DLD1 (cell line): ENCODE results near the gene ASL.
"Not testable (repeated sequence)": the region's sequence is repeated elsewhere in the genome, so short reads cannot be mapped to it uniquely, and the experiment has no call there.

Source experiments
- in situ Hi-C: cut with HindIII; loops from 2 replicates; pipeline ENCODE4 v1.10.0; 2017; ENCODE audit warnings: low sequenced_read_pairs

The ASL gene

DNA sequence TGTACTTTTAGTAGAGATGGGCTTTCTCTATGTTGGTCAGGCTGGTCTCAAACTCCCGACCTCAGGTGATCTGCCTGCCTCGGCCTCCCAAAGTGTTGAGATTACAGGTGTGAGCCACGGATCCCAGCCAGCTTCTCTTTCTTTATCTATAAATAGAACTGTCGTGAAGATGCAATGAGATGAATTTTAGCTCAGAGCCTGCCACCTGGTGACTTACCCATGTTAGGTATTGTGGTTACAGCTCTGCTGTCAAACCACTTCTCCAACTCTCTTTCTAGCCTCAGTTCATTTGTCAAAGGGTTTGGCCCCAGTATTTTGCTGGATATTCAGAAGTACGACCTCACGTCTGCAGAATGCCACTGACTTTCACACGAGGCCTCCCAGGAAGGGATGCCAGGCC, 3.4 kb upstream of the ASL start:
- in situ Hi-C loops = not testable (repeated sequence)

DNA sequence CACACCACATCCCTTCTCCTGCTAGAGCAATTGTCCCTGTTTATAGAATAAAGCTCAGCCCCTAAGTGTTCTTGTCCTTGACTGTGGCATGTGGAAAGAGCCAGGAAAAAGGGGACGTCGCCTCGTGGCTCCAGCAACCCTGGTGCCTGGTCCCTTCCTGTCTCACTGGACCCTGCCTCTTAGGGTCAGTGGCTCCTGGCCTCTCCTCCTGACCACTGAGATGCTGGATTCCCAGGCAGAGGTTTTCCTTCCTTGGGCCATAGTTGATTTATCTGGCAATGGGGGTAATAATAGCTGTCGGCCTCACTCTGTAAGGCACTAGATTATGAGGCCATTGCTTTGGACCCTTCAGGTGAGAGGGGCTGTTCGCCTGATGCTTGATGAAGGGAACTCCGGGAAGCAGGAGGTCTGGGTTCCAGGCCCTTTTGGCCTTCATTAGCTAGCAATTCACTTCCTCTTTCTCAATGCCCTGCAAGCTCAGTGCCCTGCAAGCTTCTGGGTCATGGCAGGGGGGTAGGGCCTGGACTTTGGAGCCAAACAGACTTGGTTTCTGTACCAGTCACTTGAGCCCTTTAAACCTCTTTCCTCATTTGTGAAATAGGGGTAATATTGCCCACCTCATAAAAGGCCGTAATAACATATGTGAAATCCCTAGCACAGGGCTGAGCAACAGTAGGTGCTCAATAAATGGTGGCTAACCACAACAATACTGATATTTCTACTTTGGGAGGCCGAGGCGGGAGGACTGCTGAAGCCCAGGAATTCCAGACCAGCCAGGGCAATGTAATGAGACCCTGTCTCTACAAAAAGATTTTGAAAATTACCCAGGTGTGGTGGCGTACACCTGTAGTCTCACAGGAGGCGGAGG, 1.1 kb downstream of the ASL start:
- in situ Hi-C loops = no loop called here

DNA sequence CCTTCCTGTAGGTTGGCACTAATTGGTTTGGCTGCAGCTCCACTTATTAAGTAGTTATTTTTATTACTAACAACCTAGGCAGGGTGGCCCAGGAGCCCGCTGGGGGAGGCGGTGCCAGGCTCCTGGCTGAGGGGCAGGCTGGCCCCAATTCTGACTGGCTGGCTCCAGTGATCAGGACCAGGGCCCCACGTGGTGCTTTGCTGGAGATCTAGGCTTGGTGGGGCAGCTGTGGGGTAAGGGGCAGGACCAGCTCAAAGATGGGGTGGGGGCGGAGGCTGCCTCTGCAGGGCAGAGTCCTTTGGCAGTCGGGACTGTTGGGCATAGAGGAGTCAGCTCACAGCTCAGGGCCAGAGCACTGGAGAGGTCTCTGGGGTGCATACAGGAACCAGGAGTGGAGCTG, 2.4 kb downstream of the ASL start:
- in situ Hi-C loops = no loop called here

DNA sequence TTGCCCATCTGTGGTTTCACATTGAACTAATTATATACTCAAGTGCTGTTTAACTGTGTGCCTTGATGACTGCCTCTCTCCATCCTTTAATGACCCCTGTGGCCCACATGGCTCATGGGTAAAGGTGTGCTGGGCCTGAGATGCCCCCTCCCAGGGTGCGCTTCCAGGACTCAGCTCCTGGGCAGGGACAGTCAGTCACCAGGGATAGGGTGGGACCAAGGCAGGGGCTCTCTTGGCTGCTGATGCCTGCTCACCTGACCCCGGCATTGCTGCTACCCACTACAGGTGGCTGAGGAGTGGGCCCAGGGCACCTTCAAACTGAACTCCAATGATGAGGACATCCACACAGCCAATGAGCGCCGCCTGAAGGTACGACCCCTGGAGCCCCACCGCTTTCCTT, 6.5 kb downstream of the ASL start:
- in situ Hi-C loops = no loop called here

DNA sequence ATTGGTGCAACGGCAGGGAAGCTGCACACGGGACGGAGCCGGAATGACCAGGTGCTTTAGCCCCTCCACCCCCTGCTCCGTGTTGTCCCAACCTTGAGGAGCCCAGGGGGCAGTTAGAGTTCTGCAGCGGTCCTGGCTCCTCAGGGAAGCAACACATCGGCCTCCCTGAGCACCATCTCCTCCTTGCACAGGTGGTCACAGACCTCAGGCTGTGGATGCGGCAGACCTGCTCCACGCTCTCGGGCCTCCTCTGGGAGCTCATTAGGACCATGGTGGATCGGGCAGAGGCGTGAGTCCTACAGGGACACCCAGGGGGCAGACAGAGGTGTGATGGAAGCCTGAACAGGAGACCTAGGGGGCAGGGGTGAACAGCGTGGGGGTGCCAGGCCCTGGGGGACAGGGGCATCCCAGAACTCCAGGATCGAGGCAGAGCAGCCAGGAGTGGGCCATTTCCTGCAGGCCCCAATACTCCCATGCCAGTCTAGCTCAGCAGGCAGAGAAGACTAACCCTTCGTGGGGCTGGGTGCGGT, 7.3 kb downstream of the ASL start:
- in situ Hi-C loops = no loop called here

DNA sequence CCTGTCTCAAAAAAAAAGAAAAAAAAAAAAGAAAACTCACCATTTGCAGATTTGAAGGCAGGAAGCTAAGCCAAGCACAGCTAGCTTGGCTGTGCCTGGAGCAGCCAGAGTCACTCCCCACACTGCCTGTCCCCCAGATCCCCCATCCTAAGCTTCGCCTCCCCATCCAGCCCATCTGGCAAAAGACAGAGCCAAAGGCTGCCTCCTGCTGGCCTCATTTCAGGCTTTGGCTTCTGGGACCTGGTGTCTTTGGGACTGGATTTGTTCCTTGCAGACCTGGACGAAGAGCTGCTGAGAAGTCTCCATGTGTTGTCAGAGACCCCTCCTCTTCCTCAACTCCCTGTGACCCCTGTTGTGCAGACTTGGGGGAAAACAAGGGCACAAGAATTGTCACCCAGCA, 8.1 kb downstream of the ASL start:
- in situ Hi-C loops = no loop called here

DNA sequence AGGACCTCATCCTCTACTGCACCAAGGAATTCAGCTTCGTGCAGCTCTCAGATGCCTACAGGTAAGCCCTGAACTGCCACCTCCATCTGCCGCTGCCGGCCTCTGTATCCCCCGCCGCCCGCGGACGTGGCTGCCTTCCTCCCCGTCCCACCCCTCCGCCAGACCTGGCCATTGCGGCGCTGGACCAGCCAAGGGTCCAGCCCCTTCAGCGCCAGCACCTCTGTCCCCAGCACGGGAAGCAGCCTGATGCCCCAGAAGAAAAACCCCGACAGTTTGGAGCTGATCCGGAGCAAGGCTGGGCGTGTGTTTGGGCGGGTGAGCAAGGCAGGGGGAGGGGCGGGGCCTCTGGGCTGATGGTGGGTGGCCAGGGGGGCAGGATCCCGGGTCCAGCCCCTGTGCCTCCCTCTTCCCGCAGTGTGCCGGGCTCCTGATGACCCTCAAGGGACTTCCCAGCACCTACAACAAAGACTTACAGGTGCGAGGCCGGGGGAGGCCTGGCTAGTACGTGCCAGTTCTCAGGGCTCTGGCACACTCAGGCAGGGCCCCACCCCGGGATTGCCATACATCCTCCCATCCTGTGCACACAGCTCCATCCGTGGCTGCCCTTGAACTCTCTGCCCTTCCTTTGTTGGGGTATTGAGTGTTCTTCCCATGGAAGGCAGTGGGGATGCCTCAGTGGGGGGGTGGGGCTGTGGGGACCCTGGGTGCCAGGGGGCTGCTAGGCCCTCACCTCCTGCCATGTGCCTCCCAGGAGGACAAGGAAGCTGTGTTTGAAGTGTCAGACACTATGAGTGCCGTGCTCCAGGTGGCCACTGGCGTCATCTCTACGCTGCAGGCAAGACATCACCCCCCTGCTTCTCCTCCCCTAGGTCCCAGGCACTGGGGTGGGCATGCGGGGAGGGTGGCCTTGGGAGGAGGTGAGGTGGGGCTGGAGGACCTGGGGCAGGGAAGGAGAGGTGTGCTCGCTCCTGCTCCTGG, 13.5 kb downstream of the ASL start:
- in situ Hi-C loops = no loop called here

DNA sequence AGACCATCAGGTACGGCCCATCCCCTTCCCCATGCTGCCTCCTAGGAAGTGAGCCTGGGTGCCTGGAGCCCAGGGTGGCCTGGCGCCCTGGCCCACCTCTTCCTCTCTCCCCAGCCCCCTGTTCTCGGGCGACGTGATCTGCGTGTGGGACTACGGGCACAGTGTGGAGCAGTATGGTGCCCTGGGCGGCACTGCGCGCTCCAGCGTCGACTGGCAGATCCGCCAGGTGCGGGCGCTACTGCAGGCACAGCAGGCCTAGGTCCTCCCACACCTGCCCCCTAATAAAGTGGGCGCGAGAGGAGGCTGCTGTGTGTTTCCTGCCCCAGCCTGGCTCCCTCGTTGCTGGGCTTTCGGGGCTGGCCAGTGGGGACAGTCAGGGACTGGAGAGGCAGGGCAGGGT, 17.0 kb downstream of the ASL start:
- in situ Hi-C loops = no loop called here

DNA sequence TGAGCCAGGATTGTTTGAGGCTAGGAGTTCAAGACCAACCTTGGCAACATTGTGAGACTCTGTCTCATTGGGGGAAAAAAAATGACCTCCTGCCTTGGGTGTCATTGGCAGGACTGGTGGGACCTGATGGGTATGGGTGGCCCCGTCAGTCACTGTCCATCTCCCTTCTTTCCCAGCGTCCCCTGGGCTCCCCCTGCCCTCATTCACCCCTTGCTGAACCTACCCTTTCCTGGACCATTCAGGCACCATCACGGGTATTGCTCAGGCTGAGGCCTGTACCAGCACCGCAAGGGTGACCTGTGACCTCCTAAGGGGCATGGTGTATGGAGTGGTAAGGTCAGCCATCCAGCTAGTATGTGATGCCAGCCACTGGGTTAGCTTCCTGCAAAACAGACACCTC, 19.4 kb downstream of the ASL start:
- in situ Hi-C loops = no loop called here

DNA sequence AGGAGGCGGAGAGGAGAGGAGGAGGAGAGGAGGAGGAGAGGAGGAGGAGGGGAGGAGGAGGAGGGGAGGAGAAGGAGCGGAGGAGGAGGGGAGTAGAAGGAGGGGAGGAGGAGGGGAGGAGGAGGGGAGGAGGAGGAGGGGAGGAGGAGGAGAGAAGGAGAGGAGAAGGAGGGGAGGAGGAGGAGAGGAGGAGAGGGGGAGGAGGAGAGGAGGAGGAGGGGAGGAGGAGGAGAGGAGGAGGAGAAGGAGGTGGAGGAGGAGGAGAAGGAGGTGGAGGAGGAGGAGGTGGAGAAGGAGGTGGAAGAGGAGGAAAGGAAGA, 23.6 kb downstream of the ASL start:
- in situ Hi-C loops = no loop called here

DNA sequence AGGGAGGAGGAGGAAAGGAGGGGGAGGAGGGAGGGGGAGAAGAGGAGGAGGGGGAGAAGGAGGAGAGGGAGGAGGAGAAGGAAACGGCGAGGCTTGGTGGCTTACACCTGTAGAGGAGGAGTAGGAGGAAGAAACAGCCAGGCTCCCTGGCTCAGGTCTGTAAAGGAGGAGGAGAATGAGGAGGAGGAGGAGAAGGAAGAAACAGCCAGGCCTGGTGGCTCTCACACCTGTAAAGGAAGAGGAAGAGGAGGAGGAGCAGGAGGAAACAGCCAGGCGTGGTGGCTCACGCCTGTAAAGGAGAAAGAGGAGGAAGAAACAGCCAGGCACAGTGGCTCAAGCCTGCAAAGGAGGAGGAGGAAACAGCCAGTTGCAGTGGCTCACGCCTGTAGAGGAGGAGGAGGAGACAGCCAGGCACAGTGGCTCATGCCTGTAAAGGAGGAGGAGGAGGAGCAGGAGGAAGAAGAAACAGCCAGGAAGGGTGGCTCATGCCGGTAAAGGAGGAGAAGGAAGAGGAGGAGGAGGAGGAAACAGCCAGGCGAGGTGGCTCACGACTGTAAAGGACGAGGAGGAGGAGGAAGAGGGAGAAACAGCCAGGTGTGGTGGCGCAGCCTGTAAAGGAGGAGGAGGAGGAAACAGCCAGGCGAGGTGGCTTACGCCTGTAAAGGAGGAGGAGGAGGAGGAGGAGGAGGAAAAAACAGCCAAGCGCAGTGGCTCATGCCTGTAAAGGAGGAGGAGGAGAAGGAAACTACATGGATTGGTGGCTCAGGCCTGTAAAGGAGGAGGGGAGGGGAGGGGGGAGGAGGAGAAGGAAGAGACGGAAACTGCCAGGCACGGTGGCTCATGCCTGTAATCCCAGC, 24.2 kb downstream of the ASL start:
- in situ Hi-C loops = no loop called here

DNA sequence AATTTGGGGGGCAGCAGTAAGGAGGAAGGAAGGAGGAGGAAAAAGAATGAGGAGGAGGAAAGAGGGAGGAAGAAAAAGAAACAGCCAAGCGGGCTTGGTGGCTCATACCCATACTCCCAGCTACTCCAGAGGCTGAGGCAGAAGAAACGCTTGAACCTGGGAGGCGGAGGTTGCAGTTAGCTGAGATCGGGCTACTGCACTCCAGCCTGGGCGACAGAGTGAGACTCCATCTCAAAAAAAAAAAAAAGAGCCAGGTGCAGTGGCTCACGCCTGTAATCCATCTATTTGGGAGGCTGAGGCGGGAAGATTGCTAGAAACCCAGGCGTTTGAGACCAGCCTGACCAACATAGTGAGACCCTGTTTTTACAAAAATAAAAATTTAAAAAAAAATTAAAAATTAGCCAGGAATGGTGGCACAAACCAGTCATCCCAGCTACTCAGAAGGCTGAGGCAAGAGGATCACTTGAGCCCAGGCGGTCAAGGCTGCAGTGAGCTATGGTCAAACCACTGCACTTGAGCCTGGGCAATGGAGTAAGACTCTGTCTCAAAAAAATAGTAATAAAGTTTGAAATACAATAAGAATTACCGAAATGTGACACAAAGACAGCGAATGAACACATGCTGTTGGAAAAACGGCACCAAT, 24.9 kb downstream of the ASL start:
- in situ Hi-C loops = no loop called here

DNA sequence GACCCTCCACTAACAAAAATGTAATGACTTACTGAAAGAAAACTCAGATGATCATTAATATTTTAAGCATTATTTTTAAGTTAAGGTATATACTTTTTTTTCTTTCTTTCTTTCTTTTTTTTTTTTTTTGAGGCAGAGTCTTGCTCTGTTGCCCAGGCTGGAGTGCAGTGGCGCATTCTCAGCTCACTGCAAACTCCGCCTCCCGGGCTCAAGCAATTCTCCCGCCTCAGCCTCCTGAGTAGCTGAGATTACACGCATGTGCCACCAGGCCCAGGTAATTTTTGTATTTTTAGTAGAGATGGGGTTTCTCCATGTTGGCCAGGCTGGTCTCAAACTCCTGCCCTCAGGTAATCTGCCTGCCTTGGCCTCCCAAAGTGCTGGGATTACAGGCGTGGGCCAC, 26.5 kb downstream of the ASL start:
- in situ Hi-C loops = not testable (repeated sequence)

DNA sequence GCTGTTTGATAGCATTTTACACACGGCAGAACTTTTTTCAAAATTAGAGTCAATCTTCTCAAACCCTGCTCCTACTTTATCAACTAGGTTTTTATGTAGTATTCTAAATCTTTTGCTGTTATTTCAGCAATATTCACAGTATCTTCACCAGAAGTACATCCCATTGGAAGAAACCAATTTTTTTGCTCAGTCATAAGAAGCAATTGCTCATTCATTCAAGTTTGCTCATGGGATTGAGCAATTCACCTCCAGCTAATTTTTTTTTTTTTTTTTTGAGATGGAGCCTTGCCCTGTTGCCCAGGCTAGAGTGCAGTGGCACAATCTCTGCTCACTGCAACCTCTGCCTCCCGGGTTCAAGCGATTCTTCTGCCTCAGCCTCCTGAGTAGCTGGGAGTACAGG, 28.4 kb downstream of the ASL start:
- in situ Hi-C loops = not testable (repeated sequence)

DNA sequence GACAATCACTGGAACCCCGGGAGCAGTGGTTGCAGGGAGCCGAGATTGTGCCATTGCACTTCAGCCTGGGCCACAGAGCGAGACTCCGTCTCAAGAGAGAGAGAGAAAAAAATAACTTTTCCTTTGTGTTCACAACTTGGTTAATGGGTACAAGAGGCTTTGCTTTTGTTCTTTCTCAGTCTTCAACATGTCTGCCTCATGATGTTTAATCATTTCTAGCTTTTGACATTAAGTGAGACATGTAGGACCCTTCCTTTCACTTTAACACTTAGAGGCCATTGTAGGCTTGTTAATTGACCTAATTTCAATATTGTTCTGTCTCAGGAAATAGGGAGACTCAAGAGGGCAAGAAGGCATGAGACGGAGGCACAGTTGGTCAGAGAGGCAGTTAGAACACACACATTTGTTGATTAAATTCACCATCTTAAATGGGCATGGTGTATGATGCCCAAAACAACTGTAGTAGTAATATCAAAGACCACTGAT, 29.7 kb downstream of the ASL start:
- in situ Hi-C loops = no loop called here

DNA sequence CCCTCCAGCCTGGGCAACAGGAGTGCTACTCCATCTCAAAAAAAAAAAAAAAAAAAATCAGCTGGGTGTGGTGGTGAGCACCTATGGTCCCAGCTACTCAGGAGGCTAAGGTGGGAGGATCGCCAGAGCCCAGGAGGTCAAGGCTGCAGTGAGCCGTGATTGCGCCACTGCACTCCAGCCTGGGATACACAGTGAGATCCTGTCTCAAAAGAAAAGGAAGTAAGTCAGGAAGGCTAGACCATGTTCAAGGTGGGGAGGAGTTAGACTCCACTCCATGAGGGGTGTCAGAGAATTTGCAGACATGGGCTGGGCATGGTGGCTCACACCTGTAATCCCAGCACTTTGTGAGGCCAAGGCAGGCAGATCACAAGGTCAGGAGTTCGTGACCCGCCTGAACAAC, 32.8 kb downstream of the ASL start:
- in situ Hi-C loops = not testable (repeated sequence)

DNA sequence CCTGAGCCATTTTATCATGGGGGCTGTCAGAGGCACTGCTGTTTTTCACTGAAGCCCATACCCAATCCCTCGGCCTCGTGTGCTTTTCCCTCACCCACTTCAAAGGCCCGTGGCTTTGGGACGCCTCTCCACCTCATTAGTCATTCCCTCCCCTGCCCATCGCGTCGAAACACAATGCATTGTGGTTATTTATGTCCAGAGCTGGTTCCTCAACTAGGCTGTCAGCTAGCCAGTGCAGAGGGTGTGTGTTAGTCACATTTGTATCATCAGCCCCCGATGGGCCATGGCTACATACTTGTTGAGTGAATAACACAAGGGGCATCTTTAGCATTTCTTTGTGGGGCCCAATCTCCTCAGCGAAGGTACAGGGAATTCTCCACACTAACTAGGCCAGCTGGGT, 35.2 kb downstream of the ASL start:
- in situ Hi-C loops = no loop called here

DNA sequence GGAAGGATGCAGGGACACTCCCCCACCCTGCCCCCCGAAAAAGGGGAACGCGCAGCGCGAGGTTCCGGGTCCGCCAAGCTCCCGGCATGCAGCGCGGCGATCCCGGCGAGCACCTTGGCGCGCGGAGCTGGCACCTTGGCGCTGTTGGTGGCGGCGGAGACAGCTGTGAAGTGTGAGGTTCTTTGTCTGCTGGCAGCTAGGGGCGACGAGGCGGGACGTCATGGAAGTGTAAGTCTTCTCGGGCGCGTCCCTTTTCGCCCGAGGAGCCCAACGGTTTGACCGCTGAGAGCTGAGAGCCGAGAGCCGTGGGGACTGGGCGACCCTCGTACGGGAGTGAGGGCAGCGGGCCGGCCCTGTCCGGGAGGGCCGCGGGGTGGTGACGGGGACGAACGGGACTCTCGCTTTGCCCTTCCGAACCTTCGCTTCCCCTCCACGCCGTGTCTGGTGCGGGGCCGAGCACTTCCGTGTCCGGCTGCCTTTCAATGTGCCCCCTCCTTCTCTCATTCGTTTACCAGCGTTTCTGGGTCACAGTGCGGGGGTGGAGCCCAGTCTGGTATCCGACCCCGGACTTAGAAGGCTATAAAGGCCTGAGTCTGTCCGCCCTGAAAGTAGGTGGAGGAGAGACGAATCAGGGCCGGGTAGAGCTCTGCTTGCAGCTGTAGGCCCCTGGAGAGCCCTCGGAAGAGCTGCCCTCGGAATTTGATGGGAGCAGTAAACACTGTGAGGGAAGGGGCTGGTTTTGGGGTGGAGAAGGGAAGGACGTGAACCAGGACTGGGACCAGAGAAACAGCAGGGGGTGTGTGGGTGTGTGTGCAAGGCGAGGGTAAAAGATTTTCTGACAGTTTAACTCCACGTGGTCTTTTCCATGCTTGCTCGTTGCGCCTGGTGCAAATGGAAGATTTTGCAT, 39.4 kb downstream of the ASL start, which contains the start of gene CRCP:
TSS of gene CRCP (plus strand) at position 105 of the 907 bp plus-strand sequence. CDS start at position 221, 116 bp downstream.
- in situ Hi-C loops = no loop called here
